ENCODE measurements around the gene PTPRE. TPM values are rescaled to one million over a fixed set of nuclear protein-coding genes. Genes with fewer than 3 reads are reported as not detected.

Gene PTPRE
- total RNA-seq, 3 donors from 2014 or later (not counting 1 experiment from before 2014, with no cell fraction given), result 274 to 280 (median 275) TPM

DNA sequence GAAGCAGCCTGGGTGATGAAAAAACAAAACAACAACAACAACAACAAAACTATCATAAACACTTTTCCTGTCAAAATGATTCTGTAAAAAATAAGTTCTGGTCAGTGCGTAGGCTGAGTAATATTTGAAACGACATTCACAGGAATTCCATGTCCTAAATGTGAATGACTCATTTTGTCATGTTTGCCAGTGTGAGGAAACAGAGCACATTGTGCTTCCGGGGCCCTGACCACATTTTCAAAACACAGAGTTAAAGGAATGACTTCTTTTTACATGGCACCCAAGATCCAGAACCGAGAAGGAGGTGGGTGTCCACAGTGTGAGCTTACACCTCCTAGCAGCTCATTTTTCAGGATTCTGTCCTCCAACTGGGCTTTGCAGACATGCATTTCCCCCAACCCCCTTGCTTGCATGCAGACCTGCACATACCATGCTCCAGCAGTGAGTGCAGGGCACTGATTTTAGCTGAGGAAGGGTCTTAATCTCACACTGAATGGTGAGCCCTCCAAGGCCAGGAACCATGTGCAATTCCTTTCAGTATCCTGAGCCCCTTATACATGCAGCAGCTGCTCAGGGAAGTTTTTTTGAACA, 17.2 kb upstream of the PTPRE start:
- DNase-seq, result no peak
- Mint-ChIP-seq H3K4me3 (no peak overlapping the region), H3K27ac (no peak overlapping the region), H3K27me3 (ENCODE audit: low read depth in 2 of 2) (peaks cover 4 to 19% of the 10 kb centered on the region in 2 donors), H3K9me3 (no peaks in the 10 kb centered on the region), H3K4me1 (no peaks in the 10 kb centered on the region), H3K36me3 (no peaks in the 10 kb centered on the region)
- no peaks in the 10 kb centered on the region for H3K9me3 ChIP-seq (ENCODE audit: control insufficient read depth, insufficient read depth, low read length)
- intact Hi-C loops (cut with micrococcal nuclease), result no loop called here
- ATAC-seq, result no peak
- H3K27me3 ChIP-seq (ENCODE audit: control insufficient read depth, insufficient read depth, low read length), result no peaks in the 10 kb centered on the region
- no peaks in the 10 kb centered on the region for H3K4me1 ChIP-seq (ENCODE audit: control insufficient read depth, insufficient read depth, low read length)
- H3K27ac ChIP-seq (ENCODE audit: low read length), result no peak overlapping the region
- TF ChIP-seq CTCF (IDR thresholded peaks at IDR 0.05), result no peak
- WGBS (ENCODE audit: insufficient coverage), result 40% methylated on average over 4 of the region's 4 CpGs
- no peak overlapping the region for H3K4me3 ChIP-seq (ENCODE audit: low read length)
- H3K36me3 ChIP-seq (ENCODE audit: control insufficient read depth, insufficient read depth, low read length), result no peaks in the 10 kb centered on the region

- TF ChIP-seq CTCF (IDR thresholded peaks at IDR 0.05), result no peak
- Histone ChIP-seq H3K9me3 (ENCODE audit: control insufficient read depth, insufficient read depth, low read length) (no peaks in the 10 kb centered on the region), H3K27me3 (ENCODE audit: control insufficient read depth, insufficient read depth, low read length) (no peaks in the 10 kb centered on the region), H3K36me3 (ENCODE audit: control insufficient read depth, insufficient read depth, low read length) (no peaks in the 10 kb centered on the region), H3K27ac (ENCODE audit: low read length) (no peak overlapping the region), H3K4me3 (ENCODE audit: low read length) (no peak overlapping the region), H3K4me1 (ENCODE audit: control insufficient read depth, insufficient read depth, low read length) (no peaks in the 10 kb centered on the region)
- no peak for ATAC-seq
- Mint-ChIP-seq H3K27ac (no peak overlapping the region), H3K36me3 (no peaks in the 10 kb centered on the region), H3K4me1 (no peaks in the 10 kb centered on the region), H3K9me3 (no peaks in the 10 kb centered on the region), H3K27me3 (ENCODE audit: low read depth in 2 of 2) (peaks cover 4 to 19% of the 10 kb centered on the region in 2 donors), H3K4me3 (no peak overlapping the region)
- intact Hi-C loops (cut with micrococcal nuclease), result no loop called here
- no peak for DNase-seq
- 39% methylated on average over 3 of the region's 3 CpGs for WGBS (ENCODE audit: insufficient coverage)
Measured at GRCh38 chr10:127890216-127890615, 16.7 kb upstream of the PTPRE start.

GRCh38 chr10:127890832-127891334, 16.0 kb upstream of the PTPRE start:
- no peak overlapping the region for H3K27ac ChIP-seq (ENCODE audit: low read length)
- no peaks in the 10 kb centered on the region for H3K4me1 ChIP-seq (ENCODE audit: control insufficient read depth, insufficient read depth, low read length)
- H3K36me3 Mint-ChIP-seq, result no peaks in the 10 kb centered on the region
- H3K4me3 ChIP-seq (ENCODE audit: low read length), result no peak overlapping the region
- intact Hi-C loops (cut with micrococcal nuclease), result no loop called here
- no peaks in the 10 kb centered on the region for H3K36me3 ChIP-seq (ENCODE audit: control insufficient read depth, insufficient read depth, low read length)
- H3K4me3 Mint-ChIP-seq, result no peak overlapping the region
- no peaks in the 10 kb centered on the region for H3K9me3 Mint-ChIP-seq
- no peaks in the 10 kb centered on the region for H3K4me1 Mint-ChIP-seq
- H3K27me3 ChIP-seq (ENCODE audit: control insufficient read depth, insufficient read depth, low read length), result no peaks in the 10 kb centered on the region
- no peak for ATAC-seq
- H3K9me3 ChIP-seq (ENCODE audit: control insufficient read depth, insufficient read depth, low read length), result no peaks in the 10 kb centered on the region
- no peak overlapping the region for H3K27ac Mint-ChIP-seq
- TF ChIP-seq CTCF (IDR thresholded peaks at IDR 0.05), result no peak
- 88% methylated on average over 3 of the region's 3 CpGs for WGBS (ENCODE audit: insufficient coverage)
- H3K27me3 Mint-ChIP-seq (ENCODE audit: low read depth in 2 of 2), result peaks cover 4 to 19% of the 10 kb centered on the region in 2 donors
- no peak for DNase-seq

DNA sequence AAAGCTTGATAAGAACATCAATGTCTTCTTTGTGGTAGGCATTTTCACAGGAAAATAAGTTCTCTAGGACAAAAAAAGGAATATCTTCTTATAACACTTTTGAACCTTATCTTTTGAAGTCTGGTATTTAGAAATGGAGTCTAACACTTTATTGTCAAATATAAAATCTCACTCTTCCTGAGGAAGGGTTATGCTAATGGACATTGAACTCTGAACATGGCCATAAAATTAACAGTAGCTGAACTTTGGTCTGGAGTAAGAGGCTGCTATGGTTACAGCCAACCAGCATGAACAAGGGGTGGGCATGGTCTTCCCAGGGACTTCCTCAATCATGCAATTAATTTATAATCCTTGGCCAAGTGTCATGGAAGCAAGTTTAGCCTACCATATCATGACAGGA, 14.2 kb upstream of the PTPRE start, which contains the start of gene CLRN3:
CLRN3 (minus strand) TSS at position 199 of the 400 bp plus-strand sequence; CDS start at position 42, 157 bp downstream.
- Histone ChIP-seq H3K9me3 (ENCODE audit: control insufficient read depth, insufficient read depth, low read length) (no peaks in the 10 kb centered on the region), H3K36me3 (ENCODE audit: control insufficient read depth, insufficient read depth, low read length) (no peaks in the 10 kb centered on the region), H3K27ac (ENCODE audit: low read length) (no peak within 1 kb of the TSS), H3K4me3 (ENCODE audit: low read length) (no peak within 1 kb of the TSS), H3K4me1 (ENCODE audit: control insufficient read depth, insufficient read depth, low read length) (no peaks in the 10 kb centered on the region), H3K27me3 (ENCODE audit: control insufficient read depth, insufficient read depth, low read length) (no peaks in the 10 kb centered on the region)
- no peak for TF ChIP-seq CTCF (IDR thresholded peaks at IDR 0.05)
- Mint-ChIP-seq H3K9me3 (no peaks in the 10 kb centered on the region), H3K27ac (no peak within 1 kb of the TSS), H3K27me3 (ENCODE audit: low read depth in 2 of 2) (peaks cover 2 to 13% of the 10 kb centered on the region in 2 donors), H3K4me3 (no peak within 1 kb of the TSS), H3K36me3 (no peaks in the 10 kb centered on the region), H3K4me1 (no peaks in the 10 kb centered on the region)
- no peak for ATAC-seq
- intact Hi-C loops (cut with micrococcal nuclease), result no loop called here
- no peak for DNase-seq
